GM23248 (cell line): Measurements from ENCODE around the gene RAPGEFL1. TPM values are rescaled to one million over a fixed set of nuclear protein-coding genes. Genes with fewer than 3 reads are reported as not detected.
"Not testable (repeated sequence)": the region's sequence is repeated elsewhere in the genome, so short reads cannot be mapped to it uniquely, and the experiment has no call there.

Experiments
- DNase-seq: peaks from one replicate; pipeline ENCODE4 v3.0.0-alpha.2; 2015
- H2AFZ ChIP-seq: fragments of 200-600 bp; sonication (generic); 2 replicates; pipeline ENCODE4 v1.6.1; 2016; ENCODE audit warnings: antibody characterized with exemption
- H3F3A ChIP-seq: fragments of 200-600 bp; sonication (generic); 2 replicates; pipeline ENCODE4 v1.6.1; 2016; ENCODE audit warnings: mild to moderate bottlenecking, antibody characterized with exemption, mixed run types; ENCODE audit not compliant: insufficient read depth
- H3K27ac ChIP-seq: fragments of 200-600 bp; sonication (generic); 2 replicates; pipeline ENCODE4 v1.5.1; 2016; ENCODE audit warnings: mild to moderate bottlenecking
- H3K27me3 ChIP-seq: fragments of 200-600 bp; sonication (generic); replicated peaks from 2 replicates; pipeline ENCODE4 v1.6.1; 2016; ENCODE audit warnings: mild to moderate bottlenecking; ENCODE audit not compliant: insufficient read depth
- H3K36me3 ChIP-seq: fragments of 200-600 bp; sonication (generic); 2 replicates; pipeline ENCODE4 v1.6.1; 2016; ENCODE audit warnings: low read depth, mild to moderate bottlenecking
- H3K4me1 ChIP-seq: fragments of 200-600 bp; sonication (generic); 2 replicates; pipeline ENCODE4 v1.6.1; 2016; ENCODE audit warnings: mild to moderate bottlenecking; ENCODE audit not compliant: insufficient read depth
- H3K4me2 ChIP-seq: fragments of 200-600 bp; sonication (generic); one replicate; pipeline ENCODE4 v1.6.1; 2016; ENCODE audit warnings: mild to moderate bottlenecking; ENCODE audit not compliant: unreplicated experiment
- H3K4me3 ChIP-seq: fragments of 200-600 bp; sonication (generic); 2 replicates; pipeline ENCODE4 v1.5.1; 2016; ENCODE audit warnings: mild to moderate bottlenecking
- H3K79me2 ChIP-seq: fragments of 200-600 bp; sonication (generic); 2 replicates; pipeline ENCODE4 v1.6.1; 2016; ENCODE audit warnings: mild to moderate bottlenecking; ENCODE audit not compliant: insufficient read depth
- H3K9ac ChIP-seq: fragments of 200-600 bp; sonication (generic); 2 replicates; pipeline ENCODE4 v1.6.1; 2016; ENCODE audit warnings: mild to moderate bottlenecking
- H3K9me2 ChIP-seq: fragments of 200-600 bp; sonication (generic); 2 replicates; pipeline ENCODE4 v1.6.1; 2016; ENCODE audit warnings: mixed run types, mild to moderate bottlenecking, moderate library complexity; ENCODE audit not compliant: insufficient read depth
- H3K9me3 ChIP-seq: fragments of 200-600 bp; sonication (generic); one replicate; pipeline ENCODE4 v1.6.1; 2017; ENCODE audit warnings: low read depth
- H4K20me1 ChIP-seq: fragments of 200-600 bp; sonication (generic); 2 replicates; pipeline ENCODE4 v1.6.0; 2016; ENCODE audit not compliant: insufficient read depth
- EZH2 ChIP-seq: fragments of 200-600 bp; sonication (generic); IDR thresholded peaks from 2 replicates; pipeline ENCODE4 v1.6.1; 2018; ENCODE audit warnings: antibody characterized with exemption, mild to moderate bottlenecking; ENCODE audit not compliant: insufficient read depth, poor library complexity, severe bottlenecking
- EZH2phosphoT487 ChIP-seq: fragments of 200-600 bp; sonication (generic); IDR thresholded peaks from 2 replicates; pipeline ENCODE4 v1.6.1; 2018; ENCODE audit warnings: antibody characterized with exemption, moderate library complexity, mild to moderate bottlenecking, low read depth; ENCODE audit not compliant: insufficient read depth
- WGBS, 2 experiments: methylation state at CpG; one replicate each; pipeline ENCODE4 v1.1.6; 2015 to 2017; ENCODE audit warnings: low lambda C conversion rate in 2 of 2, low coverage in 1 of 2; ENCODE audit errors: missing lambda C conversion rate in 2 of 2; 5-methylcytosine and 5-hydroxymethylcytosine counted together
- in situ Hi-C: fragments of 300-500 bp; cut with MboI; formaldehyde crosslinking; loops from 2 replicates; pipeline ENCODE4 v1.15.0; 2020
- polyA plus RNA-seq: library from polyadenylated mRNA; unstranded; fragments of >200 nt; fragmentation: Nextera tagmentation; extraction: Ambion mirVana; gene quantifications from 2 replicates; pipeline ENCODE4 v1.2.1, GENCODE V29; 2016
- total RNA-seq: library from RNA; depleted of rRNA; stranded (reverse); fragments of >200 nt; shearing (Covaris generic); gene quantifications from 2 replicates; pipeline ENCODE4 v1.2.3, GENCODE V29; 2014

Gene RAPGEFL1
- total and polyA plus RNA-seq, 2 experiments from 2014 or later, result 0.76 to 0.96 TPM

- Histone ChIP-seq H2AFZ (peak overlapping the region; percentile 47; the same call in 1 of the 2 replicates), H3K9ac (no peak overlapping the region), H3K79me2 (no peaks in the 10 kb centered on the region), H3K4me2 (peak overlapping the region; percentile 49), H3K9me2 (no peaks in the 10 kb centered on the region), H3K4me3 (no peak overlapping the region), H3F3A (peaks cover 11% of the 10 kb centered on the region), H4K20me1 (no peaks in the 10 kb centered on the region), H3K4me1 (peaks cover 12% of the 10 kb centered on the region), H3K36me3 (no peaks in the 10 kb centered on the region), H3K27ac (peak overlapping the region; percentile 11; the same call in 1 of the 2 replicates), H3K9me3 (no peaks in the 10 kb centered on the region), H3K27me3 (no peaks in the 10 kb centered on the region)
- WGBS, 2 experiments, result 22 to 37% methylated on average over 2 of the region's 2 CpGs
- TF ChIP-seq EZH2phosphoT487, result no peak
- no peak for TF ChIP-seq EZH2
- DNase-seq, result peak; percentile 70
- in situ Hi-C loops, result no loop called here
These were observed 32.3 kb downstream of the RAPGEFL1 start for GRCh38 chr17:40209404-40210093.

- H3K9me2 ChIP-seq, DNase-seq, H3K27me3 ChIP-seq, in situ Hi-C loops, H3K9ac ChIP-seq, H3K79me2 ChIP-seq, H3K4me2 ChIP-seq, H4K20me1 ChIP-seq, H2AFZ ChIP-seq, H3K36me3 ChIP-seq, H3K27ac ChIP-seq, H3K4me3 ChIP-seq, H3K9me3 ChIP-seq: not testable (repeated sequence)
- Histone ChIP-seq H3K4me1 (peaks cover 12% of the 10 kb centered on the region), H3F3A (peaks cover 11% of the 10 kb centered on the region)
- 65 to 75% methylated on average over 6 of the region's 6 CpGs for WGBS, 2 experiments
These were observed 36.6 kb downstream of the RAPGEFL1 start for GRCh38 chr17:40213914-40214313.

GRCh38 chr17:40218006-40218739 lies 40.9 kb downstream of the RAPGEFL1 start:
- Histone ChIP-seq H2AFZ (peak overlapping the region; percentile 94), H3K36me3 (no peaks in the 10 kb centered on the region), H3K4me1 (peaks cover 4% of the 10 kb centered on the region; the same call in 1 of the 2 replicates), H3K9ac (no peak overlapping the region), H3K4me3 (peak overlapping the region; percentile 95; the same call in 1 of the 2 replicates), H3K79me2 (peaks cover 30% of the 10 kb centered on the region), H3F3A (no peaks in the 10 kb centered on the region; the same call in 1 of the 2 replicates), H3K4me2 (peak overlapping the region; percentile 89), H4K20me1 (no peaks in the 10 kb centered on the region), H3K9me2 (no peaks in the 10 kb centered on the region), H3K27me3 (no peaks in the 10 kb centered on the region), H3K9me3 (no peaks in the 10 kb centered on the region), H3K27ac (peak overlapping the region; percentile 88)
- 58 to 59% methylated on average over 7 of the region's 7 CpGs for WGBS, 2 experiments
- DNase-seq, result no peak
- TF ChIP-seq EZH2phosphoT487 (no peak), EZH2 (no peak)
- in situ Hi-C loops, result no loop called here

- H3F3A ChIP-seq, result peaks cover 5% of the 10 kb centered on the region
- H3K9me2 ChIP-seq, result no peaks in the 10 kb centered on the region
- peak within 1 kb of the TSS; percentile 95 for H3K4me3 ChIP-seq
- peaks cover 4% of the 10 kb centered on the region; the same call in 1 of the 2 replicates for H3K4me1 ChIP-seq
- peak within 1 kb of the TSS; percentile 94 for H2AFZ ChIP-seq
- no peaks in the 10 kb centered on the region for H3K9me3 ChIP-seq
- H4K20me1 ChIP-seq, result no peaks in the 10 kb centered on the region
- peak; percentile 98 for DNase-seq
- peak within 1 kb of the TSS; percentile 88 for H3K27ac ChIP-seq
- H3K4me2 ChIP-seq, result peak within 1 kb of the TSS; percentile 89
- WGBS, 2 experiments, result 1 to 2% methylated on average over 39 to 59 of the region's 59 CpGs
- no peaks in the 10 kb centered on the region for H3K27me3 ChIP-seq
- H3K79me2 ChIP-seq, result peaks cover 38% of the 10 kb centered on the region
- in situ Hi-C loops, result no loop called here
- H3K9ac ChIP-seq, result peak within 1 kb of the TSS; percentile 80
- no peaks in the 10 kb centered on the region for H3K36me3 ChIP-seq
- TF ChIP-seq EZH2phosphoT487, result no peak
- no peak for TF ChIP-seq EZH2
These were observed 41.7 kb downstream of the RAPGEFL1 start, which contains the start of gene WIPF2 for GRCh38 chr17:40218740-40219593. WIPF2 (plus strand) TSS chr17:40219304; CDS start chr17:40256460, 37,156 bp downstream.
